Heart right ventricle (tissue), 16 donors: Measurements from ENCODE around the gene GALNS. TPM values are rescaled to one million over a fixed set of nuclear protein-coding genes. Genes with fewer than 3 reads are reported as not detected.

Experiments used
- ATAC-seq, 8 donors: fragments of 200-7000 bp; cut with Tn5 transposase; one replicate each; pipeline ENCODE4 v1.9.1; 2020; ENCODE audit warnings: mild to moderate bottlenecking in 8 of 8, moderate library complexity in 8 of 8, moderate number of reproducible peaks in 1 of 8
- DNase-seq, 2 donors: peaks; one replicate each; pipeline ENCODE4 v3.0.0-alpha.2; 2020
- H3K27ac ChIP-seq, 10 donors: fragments of 200-600 bp; sonication (generic) in 2 of 10; one replicate each; pipeline versions ENCODE4 v1.5.0 to v1.8.0; 2020 to 2022; ENCODE audit warnings: mild to moderate bottlenecking in 3 of 10
- H3K27me3 ChIP-seq, 7 donors: fragments of 200-600 bp; one replicate each; pipeline ENCODE4 v1.8.0; 2021 to 2022; ENCODE audit warnings: mild to moderate bottlenecking in 2 of 7
- H3K36me3 ChIP-seq, 9 donors: fragments of 200-600 bp; sonication (generic) in 1 of 9; one replicate each; pipeline versions ENCODE4 v1.5.0 to v1.8.0; 2020 to 2022; ENCODE audit warnings: mild to moderate bottlenecking in 2 of 9
- H3K4me1 ChIP-seq, 9 donors: fragments of 200-600 bp; sonication (generic) in 1 of 9; one replicate each; pipeline versions ENCODE4 v1.5.0 to v1.8.0; 2020 to 2022; ENCODE audit warnings: mild to moderate bottlenecking in 4 of 9
- H3K4me3 ChIP-seq, 10 donors: fragments of 200-600 bp; sonication (generic) in 2 of 10; one replicate each; pipeline versions ENCODE4 v1.5.0 to v1.8.0; 2020 to 2022; ENCODE audit warnings: mild to moderate bottlenecking in 7 of 10, moderate library complexity in 2 of 10
- H3K9me3 ChIP-seq, 11 donors: fragments of 200-600 bp in 10 of 11; sonication (generic) in 2 of 11; one replicate each; pipeline versions ENCODE4 v1.5.0 to v1.8.0; 2013 to 2022; ENCODE audit warnings: mild to moderate bottlenecking in 2 of 11, control low read depth in 1 of 11, moderate library complexity in 1 of 11
- WGBS, 2 donors: extraction: QIAGEN DNeasy Blood & Tissue Kit; methylation state at CpG; one replicate each; pipeline ENCODE4 v1.1.7; 2013; ENCODE audit warnings: inconsistent platforms in 1 of 2; 5-methylcytosine and 5-hydroxymethylcytosine counted together
- intact Hi-C, 10 donors: fragments of 100-400 bp; cut with DNase I; formaldehyde crosslinking; loops; one replicate each; pipeline versions ENCODE4 v1.11.1 to v1.14.2; 2022
- polyA plus RNA-seq, 2 donors: library from polyadenylated mRNA; stranded (reverse); fragments of 200-250 nt; gene quantifications; one replicate each; pipeline ENCODE4 v1.2.3, GENCODE V29; 2013
- total RNA-seq, 10 donors: library from RNA; stranded (reverse); fragmentation: NEBNext Ultra II Directional in 3 of 10; extraction: Animal tissue kit (Norgen Biotek cat#: 25700) in 3 of 10; gene quantifications; one replicate each; pipeline versions ENCODE4 v1.2.1 to v1.2.4, GENCODE V29; 2021 to 2023
- TF ChIP-seq, protein P1 (sequence below), 9 donors: fragments of 200-600 bp; sonication (generic) in 2 of 9; IDR thresholded peaks; one replicate each; pipeline versions ENCODE4 v1.5.0 to v1.8.0; 2021 to 2022; ENCODE audit warnings: antibody characterized with exemption in 9 of 9, mild to moderate bottlenecking in 5 of 9, moderate library complexity in 1 of 9
- donor health status: Arrhythmogenic right ventricular cardiomyopathy.
- donor health status: ischemic (EF 13 %, LVEDD 7.1; RV severe dilation, severe dysfunction).
- donor health status: healthy with polysubstance abuse.
- donor health status: DM: no; HTN: yes; CAD: no.
- donor health status: DM: no; HTN: no; CAD: no.
- donor health status: ischemic (EF 25% LVEDD 6.9; RV normal size, moderate dysfunction).
- donor health status: ischemic (EF 25% LVEDD 5.7; RV mildly dilated, moderate dysfunction).
- donor health status: healthy.
- donor health status: DM: yes; HTN: yes; CAD: no.
- donor health status: Ischemic cardiomyopathy.
- donor health status: ischemic (EF 35%, LVEDD 5.7; RV mildly dilated, moderate dysfunction).
- donor health status: nonischemic (EF 11% LVEDD 7.7; RV severe dilation, severe dysfunction).
- donor health status: DM: yes; HTN: yes; CAD: no.
- donor health status: PGD.
- donor health status: ischemic (EF 29% LVEDD 5.4; RV normal size, mild dysfunction).
- donor health status: nonischemic (EF 23%, LVEDD 6.1; RV moderate dilation, normal function).

The GALNS gene
- total and polyA plus RNA-seq, 12 donors: 11.5 to 18.7 (median 13.8) TPM

DNA sequence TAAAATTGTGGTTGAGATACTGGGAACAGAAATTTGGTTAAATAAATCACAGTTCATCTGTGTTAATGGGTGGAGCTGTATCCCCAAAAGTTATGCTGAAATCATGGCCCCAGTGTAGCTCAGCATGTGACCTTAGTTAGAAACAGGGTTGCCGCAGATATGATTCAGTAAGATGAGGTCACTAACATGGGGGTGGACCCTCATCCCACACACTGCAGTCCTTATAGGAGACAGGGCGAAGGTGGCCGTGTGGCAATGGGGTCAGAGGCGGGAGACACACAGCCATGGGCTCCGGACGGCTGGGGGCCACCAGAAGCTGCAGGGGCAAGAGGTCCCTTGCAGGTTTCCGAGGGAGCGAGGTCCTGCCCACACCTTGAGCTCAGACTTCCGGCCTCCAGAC is 10.7 kb downstream of the GALNS start:
- Histone ChIP-seq H3K9me3 (no peaks in the 10 kb centered on the region), H3K36me3 (peaks cover 0 to 46% (median 0%) of the 10 kb centered on the region in 9 donors), H3K4me1 (no peaks in the 10 kb centered on the region), H3K27ac (no peak overlapping the region), H3K27me3 (no peaks in the 10 kb centered on the region), H3K4me3 (no peak overlapping the region)
- TF ChIP-seq, protein P1, sequence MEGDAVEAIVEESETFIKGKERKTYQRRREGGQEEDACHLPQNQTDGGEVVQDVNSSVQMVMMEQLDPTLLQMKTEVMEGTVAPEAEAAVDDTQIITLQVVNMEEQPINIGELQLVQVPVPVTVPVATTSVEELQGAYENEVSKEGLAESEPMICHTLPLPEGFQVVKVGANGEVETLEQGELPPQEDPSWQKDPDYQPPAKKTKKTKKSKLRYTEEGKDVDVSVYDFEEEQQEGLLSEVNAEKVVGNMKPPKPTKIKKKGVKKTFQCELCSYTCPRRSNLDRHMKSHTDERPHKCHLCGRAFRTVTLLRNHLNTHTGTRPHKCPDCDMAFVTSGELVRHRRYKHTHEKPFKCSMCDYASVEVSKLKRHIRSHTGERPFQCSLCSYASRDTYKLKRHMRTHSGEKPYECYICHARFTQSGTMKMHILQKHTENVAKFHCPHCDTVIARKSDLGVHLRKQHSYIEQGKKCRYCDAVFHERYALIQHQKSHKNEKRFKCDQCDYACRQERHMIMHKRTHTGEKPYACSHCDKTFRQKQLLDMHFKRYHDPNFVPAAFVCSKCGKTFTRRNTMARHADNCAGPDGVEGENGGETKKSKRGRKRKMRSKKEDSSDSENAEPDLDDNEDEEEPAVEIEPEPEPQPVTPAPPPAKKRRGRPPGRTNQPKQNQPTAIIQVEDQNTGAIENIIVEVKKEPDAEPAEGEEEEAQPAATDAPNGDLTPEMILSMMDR (IDR thresholded peaks at IDR 0.05): no peak
- ATAC-seq (no peak), DNase-seq (no peak)
- 95 to 99% methylated on average over 9 of the region's 9 CpGs for WGBS, 2 donors
- intact Hi-C loops: no loop called here

DNA sequence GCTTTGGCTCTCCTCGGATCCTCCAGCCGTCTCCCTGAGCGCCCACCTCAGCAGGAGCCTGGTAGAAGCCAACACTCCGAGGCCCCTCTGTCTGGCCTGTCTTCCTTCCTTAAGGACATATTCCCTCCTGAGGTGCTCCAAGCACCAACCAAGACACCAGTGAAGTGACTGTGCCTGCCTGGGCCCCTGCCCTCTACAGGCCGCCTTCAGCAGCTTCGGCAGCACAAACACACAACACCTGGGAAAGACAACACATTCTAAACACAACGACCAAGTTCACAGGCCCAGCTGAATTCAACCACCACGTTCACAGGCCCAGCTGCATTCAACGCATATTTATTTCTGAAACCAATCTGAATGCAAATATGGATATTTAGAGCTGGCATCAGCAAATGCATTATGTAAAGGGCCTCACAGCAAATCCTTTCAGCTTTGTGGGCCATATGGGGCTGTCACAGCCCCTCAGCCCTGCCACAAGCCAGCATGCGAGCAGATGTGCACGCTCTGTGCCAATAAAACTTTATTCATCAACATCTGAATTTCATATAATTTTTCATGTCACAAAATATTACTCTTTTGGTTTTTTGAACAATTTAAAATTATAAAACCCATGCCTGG is 12.2 kb downstream of the GALNS start:
- Histone ChIP-seq H3K36me3 (peaks cover 0 to 46% (median 6%) of the 10 kb centered on the region in 9 donors), H3K9me3 (no peaks in the 10 kb centered on the region), H3K27ac (no peak overlapping the region), H3K4me3 (no peak overlapping the region), H3K27me3 (no peaks in the 10 kb centered on the region), H3K4me1 (peaks cover 0 to 4% (median 0%) of the 10 kb centered on the region in 9 donors)
- DNase-seq (no peak), ATAC-seq (no peak)
- intact Hi-C loops: no loop called here
- TF ChIP-seq, protein P1 (IDR thresholded peaks at IDR 0.05): no peak
- 76 to 85% methylated on average over 11 of the region's 11 CpGs for WGBS, 2 donors

DNA sequence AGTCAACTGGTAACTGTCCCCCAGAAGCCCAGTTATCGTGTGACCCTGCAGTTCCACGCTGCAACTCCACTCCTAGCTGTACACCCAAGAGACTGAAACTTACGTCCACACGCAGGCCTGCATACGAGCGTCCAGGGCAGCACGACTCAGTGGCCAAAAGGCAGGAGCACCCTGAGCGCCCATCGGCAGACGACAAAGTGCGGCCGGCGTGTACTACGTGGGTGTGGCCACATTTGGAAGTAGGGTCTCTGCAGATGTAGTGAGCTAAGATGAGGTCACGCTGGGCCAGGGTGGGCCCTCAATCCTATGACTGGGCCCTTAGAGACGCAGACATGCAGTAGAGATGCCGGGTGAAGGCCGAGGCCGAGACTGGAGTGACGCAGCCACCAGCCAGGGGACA is 13.5 kb downstream of the GALNS start:
- no peak overlapping the region for H3K4me3 ChIP-seq
- 90 to 95% methylated on average over 20 of the region's 20 CpGs for WGBS, 2 donors
- ATAC-seq (no peak), DNase-seq (no peak)
- TF ChIP-seq, protein P1 (IDR thresholded peaks at IDR 0.05): no peak
- no peaks in the 10 kb centered on the region for H3K9me3 ChIP-seq
- no peak overlapping the region for H3K27ac ChIP-seq
- H3K27me3 ChIP-seq: no peaks in the 10 kb centered on the region
- intact Hi-C loops: no loop called here
- peaks cover 0 to 4% (median 0%) of the 10 kb centered on the region in 9 donors for H3K4me1 ChIP-seq
- peaks cover 0 to 54% (median 9%) of the 10 kb centered on the region in 9 donors for H3K36me3 ChIP-seq

DNA sequence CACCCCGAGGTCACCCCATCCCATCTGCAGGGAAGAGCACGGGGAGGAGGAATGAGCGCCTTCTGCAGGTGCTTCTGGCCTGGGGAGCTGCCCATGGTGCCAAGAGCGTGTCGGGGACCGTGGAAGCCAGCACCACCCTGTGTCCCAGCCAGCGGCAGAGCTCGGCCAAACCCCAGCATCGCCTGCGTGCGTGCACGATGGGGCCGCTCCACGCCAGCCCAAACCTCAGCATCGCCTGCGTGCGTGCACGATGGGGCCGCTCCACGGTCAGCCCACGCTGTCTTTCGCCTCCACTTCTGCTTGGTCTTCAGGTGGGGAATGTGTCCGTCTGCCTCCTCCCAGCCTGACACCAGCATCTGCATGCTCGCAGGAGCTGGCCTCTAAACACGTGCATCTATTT is 13.9 kb downstream of the GALNS start:
- no peak for DNase-seq
- 92 to 96% methylated on average over 25 of the region's 25 CpGs for WGBS, 2 donors
- Histone ChIP-seq H3K4me1 (peaks cover 0 to 4% (median 0%) of the 10 kb centered on the region in 9 donors), H3K4me3 (no peak overlapping the region), H3K27ac (no peak overlapping the region), H3K36me3 (peaks cover 0 to 56% (median 9%) of the 10 kb centered on the region in 9 donors), H3K27me3 (no peaks in the 10 kb centered on the region), H3K9me3 (no peaks in the 10 kb centered on the region)
- TF ChIP-seq, protein P1 (IDR thresholded peaks at IDR 0.05): no peak
- ATAC-seq: no peak
- intact Hi-C loops: no loop called here
